HepG2 (cell line): ENCODE data around the gene PRM2. TPM values are rescaled to one million over a fixed set of nuclear protein-coding genes. Genes with fewer than 3 reads are reported as not detected.
A peak's percentile ranks its signal among the peaks of the same experiment; 100 is the strongest.

Experiments
- DPF2 ChIP-seq: sonication (generic); formaldehyde crosslinking; IDR thresholded peaks from 2 replicates; pipeline ENCODE4 v1.4.0; 2020; ENCODE audit warnings: mild to moderate bottlenecking, low read depth, missing genetic modification reagents, borderline replicate concordance
- FIP1L1 ChIP-seq: fragments of 200-400 bp; formaldehyde crosslinking; IDR thresholded peaks from 2 replicates; pipeline ENCODE4 v1.6.1; 2018; ENCODE audit warnings: low read depth, mild to moderate bottlenecking, low read length, moderate library complexity, borderline replicate concordance; ENCODE audit not compliant: insufficient read depth
- FOSL2 ChIP-seq: sonication (generic); formaldehyde crosslinking; IDR thresholded peaks from 2 replicates; pipeline ENCODE4 v1.4.0; 2020; ENCODE audit warnings: missing genetic modification reagents
- RXRA ChIP-seq: sonication (generic); formaldehyde crosslinking; IDR thresholded peaks from 2 replicates; pipeline ENCODE4 v1.5.1; 2020; ENCODE audit warnings: missing genetic modification reagents
- SRY ChIP-seq: sonication (generic); formaldehyde crosslinking; IDR thresholded peaks from 2 replicates; pipeline ENCODE4 v1.8.0; 2022; ENCODE audit warnings: mild to moderate bottlenecking, missing genetic modification reagents
- TAF15 ChIP-seq: fragments of 200-400 bp; formaldehyde crosslinking; IDR thresholded peaks from one replicate; pipeline ENCODE4 v1.6.1; 2018; ENCODE audit warnings: mild to moderate bottlenecking, low read depth, low read length; ENCODE audit not compliant: poor library complexity, severe bottlenecking
- ZFP90 ChIP-seq: sonication (generic); formaldehyde crosslinking; IDR thresholded peaks from 2 replicates; pipeline ENCODE4 v1.8.0; 2022; ENCODE audit warnings: missing genetic modification reagents, mild to moderate bottlenecking, inconsistent platforms, borderline replicate concordance
- ZNF124 ChIP-seq: sonication (generic); formaldehyde crosslinking; IDR thresholded peaks from 2 replicates; pipeline ENCODE4 v1.4.0; 2020; ENCODE audit warnings: missing genetic modification reagents
- ZNF256 ChIP-seq: sonication (generic); formaldehyde crosslinking; conservative IDR thresholded peaks from 2 replicates; pipeline ENCODE4 v1.4.0; 2020; ENCODE audit warnings: missing genetic modification reagents
- ZNF260 ChIP-seq: sonication (generic); formaldehyde crosslinking; IDR thresholded peaks from 2 replicates; pipeline ENCODE4 v1.4.0; 2020; ENCODE audit warnings: missing genetic modification reagents, low read depth, mild to moderate bottlenecking, borderline replicate concordance
- ZNF430 ChIP-seq: sonication (generic); formaldehyde crosslinking; IDR thresholded peaks from 2 replicates; pipeline ENCODE4 v1.9.0; 2021; ENCODE audit warnings: mild to moderate bottlenecking, missing genetic modification reagents
- ZNF607 ChIP-seq: sonication (generic); formaldehyde crosslinking; IDR thresholded peaks from 2 replicates; pipeline ENCODE4 v1.5.1; 2020; ENCODE audit warnings: missing genetic modification reagents, mild to moderate bottlenecking, borderline replicate concordance
- polyA plus RNA-seq, 8 experiments: library from polyadenylated mRNA; depleted of rRNA in 3 of 8; stranded (reverse) in 7 of 8; unstranded in 1 of 8; fragments of >200 nt; fragmentation: Illumina TruSeq in 4 of 8; extraction: Trizol in 4 of 8; gene quantifications; 2 replicates each; pipeline versions ENCODE4 v1.2.1 to v1.2.3, GENCODE V29; 2011 to 2016; ENCODE audit warnings: low read depth in 4 of 8, missing spikeins in 1 of 8, mixed read lengths in 1 of 8; ENCODE audit not compliant: insufficient read depth in 1 of 8
- total RNA-seq, 5 experiments: library from RNA; depleted of rRNA; stranded (reverse); fragments of >200 nt; fragmentation: Illumina TruSeq; extraction: Trizol; gene quantifications; 2 replicates each; pipeline ENCODE4 v1.2.3, GENCODE V29; 2016; ENCODE audit warnings: low read depth in 1 of 5
- TF ChIP-seq, protein P1 (sequence below): sonication (generic); formaldehyde crosslinking; IDR thresholded peaks from 2 replicates; pipeline ENCODE4 v1.5.0; 2020; ENCODE audit warnings: mild to moderate bottlenecking, missing genetic modification reagents, borderline replicate concordance
- TF ChIP-seq, protein P2 (sequence below): sonication (generic); formaldehyde crosslinking; IDR thresholded peaks from 2 replicates; pipeline ENCODE4 v1.5.0; 2020; ENCODE audit warnings: missing genetic modification reagents
- TF ChIP-seq, protein P3 (sequence below): IDR thresholded peaks from 2 replicates; pipeline ENCODE4 v1.6.1; 2016; ENCODE audit warnings: control low read depth
- TF ChIP-seq, protein P4 (sequence below), 2 experiments: IDR thresholded peaks; 2 replicates each; pipeline ENCODE4 v1.6.1; 2011 to 2012; ENCODE audit warnings: low read length in 2 of 2, borderline replicate concordance in 1 of 2, low read depth in 1 of 2, mild to moderate bottlenecking in 1 of 2, moderate library complexity in 1 of 2

The PRM2 gene
- total and polyA plus RNA-seq, 2 of the 13 experiments (the other 11 are each of a cell fraction or from before 2014, with no cell fraction given), result 0.54 TPM; not detected in 1

DNA sequence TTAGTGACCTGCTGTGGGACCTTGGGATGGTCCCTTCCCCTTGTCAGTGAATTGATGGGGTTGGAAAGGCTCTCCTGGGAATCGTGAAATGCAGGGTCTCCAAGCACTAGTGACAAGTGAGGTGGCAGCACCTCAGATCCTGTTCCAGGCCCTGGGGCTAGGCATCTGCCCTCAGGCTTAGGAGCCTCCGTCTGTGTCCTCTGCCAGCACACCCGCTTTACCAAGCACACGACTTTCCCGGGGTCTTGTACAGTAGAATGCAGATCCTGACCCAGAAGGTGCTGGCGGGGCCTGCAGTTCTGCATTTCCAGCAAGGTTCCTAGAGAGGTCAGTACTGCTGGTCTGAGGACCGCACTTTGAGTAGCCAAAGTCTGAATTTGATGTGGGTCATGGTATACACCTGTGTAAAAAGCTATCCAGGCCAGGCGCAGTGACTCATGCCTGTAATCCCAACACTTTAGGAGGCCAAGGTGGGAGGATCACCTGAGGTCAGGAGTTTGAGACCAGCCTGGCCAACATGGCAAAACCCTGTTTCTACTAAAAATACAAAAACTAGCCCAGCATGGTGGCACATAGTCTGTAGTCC, 38.1 kb upstream of the PRM2 start (continued):
- TF ChIP-seq, protein P1, sequence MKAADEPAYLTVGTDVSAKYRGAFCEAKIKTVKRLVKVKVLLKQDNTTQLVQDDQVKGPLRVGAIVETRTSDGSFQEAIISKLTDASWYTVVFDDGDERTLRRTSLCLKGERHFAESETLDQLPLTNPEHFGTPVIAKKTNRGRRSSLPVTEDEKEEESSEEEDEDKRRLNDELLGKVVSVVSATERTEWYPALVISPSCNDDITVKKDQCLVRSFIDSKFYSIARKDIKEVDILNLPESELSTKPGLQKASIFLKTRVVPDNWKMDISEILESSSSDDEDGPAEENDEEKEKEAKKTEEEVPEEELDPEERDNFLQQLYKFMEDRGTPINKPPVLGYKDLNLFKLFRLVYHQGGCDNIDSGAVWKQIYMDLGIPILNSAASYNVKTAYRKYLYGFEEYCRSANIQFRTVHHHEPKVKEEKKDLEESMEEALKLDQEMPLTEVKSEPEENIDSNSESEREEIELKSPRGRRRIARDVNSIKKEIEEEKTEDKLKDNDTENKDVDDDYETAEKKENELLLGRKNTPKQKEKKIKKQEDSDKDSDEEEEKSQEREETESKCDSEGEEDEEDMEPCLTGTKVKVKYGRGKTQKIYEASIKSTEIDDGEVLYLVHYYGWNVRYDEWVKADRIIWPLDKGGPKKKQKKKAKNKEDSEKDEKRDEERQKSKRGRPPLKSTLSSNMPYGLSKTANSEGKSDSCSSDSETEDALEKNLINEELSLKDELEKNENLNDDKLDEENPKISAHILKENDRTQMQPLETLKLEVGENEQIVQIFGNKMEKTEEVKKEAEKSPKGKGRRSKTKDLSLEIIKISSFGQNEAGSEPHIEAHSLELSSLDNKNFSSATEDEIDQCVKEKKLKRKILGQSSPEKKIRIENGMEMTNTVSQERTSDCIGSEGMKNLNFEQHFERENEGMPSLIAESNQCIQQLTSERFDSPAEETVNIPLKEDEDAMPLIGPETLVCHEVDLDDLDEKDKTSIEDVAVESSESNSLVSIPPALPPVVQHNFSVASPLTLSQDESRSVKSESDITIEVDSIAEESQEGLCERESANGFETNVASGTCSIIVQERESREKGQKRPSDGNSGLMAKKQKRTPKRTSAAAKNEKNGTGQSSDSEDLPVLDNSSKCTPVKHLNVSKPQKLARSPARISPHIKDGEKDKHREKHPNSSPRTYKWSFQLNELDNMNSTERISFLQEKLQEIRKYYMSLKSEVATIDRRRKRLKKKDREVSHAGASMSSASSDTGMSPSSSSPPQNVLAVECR (CRISPR knock-in tag), result peak; percentile 3; the same call in 1 of the 2 replicates
- no peak for TF ChIP-seq ZNF124 (CRISPR knock-in tag)
- no peak for TF ChIP-seq ZNF607 (CRISPR knock-in tag)
- no peak for TF ChIP-seq RXRA (CRISPR knock-in tag)
- TF ChIP-seq, protein P2, sequence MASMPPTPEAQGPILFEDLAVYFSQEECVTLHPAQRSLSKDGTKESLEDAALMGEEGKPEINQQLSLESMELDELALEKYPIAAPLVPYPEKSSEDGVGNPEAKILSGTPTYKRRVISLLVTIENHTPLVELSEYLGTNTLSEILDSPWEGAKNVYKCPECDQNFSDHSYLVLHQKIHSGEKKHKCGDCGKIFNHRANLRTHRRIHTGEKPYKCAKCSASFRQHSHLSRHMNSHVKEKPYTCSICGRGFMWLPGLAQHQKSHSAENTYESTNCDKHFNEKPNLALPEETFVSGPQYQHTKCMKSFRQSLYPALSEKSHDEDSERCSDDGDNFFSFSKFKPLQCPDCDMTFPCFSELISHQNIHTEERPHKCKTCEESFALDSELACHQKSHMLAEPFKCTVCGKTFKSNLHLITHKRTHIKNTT, result no peak
- no peak for TF ChIP-seq ZNF260 (CRISPR knock-in tag)
- no peak for TF ChIP-seq ZFP90
- TF ChIP-seq, protein P3, sequence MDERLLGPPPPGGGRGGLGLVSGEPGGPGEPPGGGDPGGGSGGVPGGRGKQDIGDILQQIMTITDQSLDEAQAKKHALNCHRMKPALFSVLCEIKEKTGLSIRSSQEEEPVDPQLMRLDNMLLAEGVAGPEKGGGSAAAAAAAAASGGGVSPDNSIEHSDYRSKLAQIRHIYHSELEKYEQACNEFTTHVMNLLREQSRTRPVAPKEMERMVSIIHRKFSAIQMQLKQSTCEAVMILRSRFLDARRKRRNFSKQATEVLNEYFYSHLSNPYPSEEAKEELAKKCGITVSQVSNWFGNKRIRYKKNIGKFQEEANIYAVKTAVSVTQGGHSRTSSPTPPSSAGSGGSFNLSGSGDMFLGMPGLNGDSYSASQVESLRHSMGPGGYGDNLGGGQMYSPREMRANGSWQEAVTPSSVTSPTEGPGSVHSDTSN, result 0 out of 2 replicates have a peak, but pooled peaks have one; percentile 17
- no peak for TF ChIP-seq TAF15
- TF ChIP-seq ZNF430 (CRISPR knock-in tag), result no peak
- TF ChIP-seq FOSL2, result peak; percentile 60; the same call in 1 of the 2 replicates
- TF ChIP-seq, protein P4, sequence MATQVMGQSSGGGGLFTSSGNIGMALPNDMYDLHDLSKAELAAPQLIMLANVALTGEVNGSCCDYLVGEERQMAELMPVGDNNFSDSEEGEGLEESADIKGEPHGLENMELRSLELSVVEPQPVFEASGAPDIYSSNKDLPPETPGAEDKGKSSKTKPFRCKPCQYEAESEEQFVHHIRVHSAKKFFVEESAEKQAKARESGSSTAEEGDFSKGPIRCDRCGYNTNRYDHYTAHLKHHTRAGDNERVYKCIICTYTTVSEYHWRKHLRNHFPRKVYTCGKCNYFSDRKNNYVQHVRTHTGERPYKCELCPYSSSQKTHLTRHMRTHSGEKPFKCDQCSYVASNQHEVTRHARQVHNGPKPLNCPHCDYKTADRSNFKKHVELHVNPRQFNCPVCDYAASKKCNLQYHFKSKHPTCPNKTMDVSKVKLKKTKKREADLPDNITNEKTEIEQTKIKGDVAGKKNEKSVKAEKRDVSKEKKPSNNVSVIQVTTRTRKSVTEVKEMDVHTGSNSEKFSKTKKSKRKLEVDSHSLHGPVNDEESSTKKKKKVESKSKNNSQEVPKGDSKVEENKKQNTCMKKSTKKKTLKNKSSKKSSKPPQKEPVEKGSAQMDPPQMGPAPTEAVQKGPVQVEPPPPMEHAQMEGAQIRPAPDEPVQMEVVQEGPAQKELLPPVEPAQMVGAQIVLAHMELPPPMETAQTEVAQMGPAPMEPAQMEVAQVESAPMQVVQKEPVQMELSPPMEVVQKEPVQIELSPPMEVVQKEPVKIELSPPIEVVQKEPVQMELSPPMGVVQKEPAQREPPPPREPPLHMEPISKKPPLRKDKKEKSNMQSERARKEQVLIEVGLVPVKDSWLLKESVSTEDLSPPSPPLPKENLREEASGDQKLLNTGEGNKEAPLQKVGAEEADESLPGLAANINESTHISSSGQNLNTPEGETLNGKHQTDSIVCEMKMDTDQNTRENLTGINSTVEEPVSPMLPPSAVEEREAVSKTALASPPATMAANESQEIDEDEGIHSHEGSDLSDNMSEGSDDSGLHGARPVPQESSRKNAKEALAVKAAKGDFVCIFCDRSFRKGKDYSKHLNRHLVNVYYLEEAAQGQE (IDR thresholded peaks at IDR 0.05; ENCODE audit: borderline replicate concordance in 1 of 2, low read depth in 1 of 2, low read length in 2 of 2), result no peak
- TF ChIP-seq DPF2 (CRISPR knock-in tag), result no peak
- TF ChIP-seq FIP1L1, result no peak
- TF ChIP-seq ZNF256 (CRISPR knock-in tag), result no peak
- 0 out of 2 replicates have a peak, but pooled peaks have one; percentile 49 for TF ChIP-seq SRY
